PC-3 (cell line): ENCODE measurements around the gene PPP1R3E.
"Not testable (repeated sequence)": the region's sequence is repeated elsewhere in the genome, so short reads cannot be mapped to it uniquely, and the experiment has no call there.

Source experiments
- EZH2 ChIP-seq: fragments of 300-600 bp; sonication (generic); IDR thresholded peaks from one replicate; pipeline ENCODE4 v1.6.1; 2017; ENCODE audit warnings: antibody characterized with exemption, mild to moderate bottlenecking, low read length; ENCODE audit not compliant: unreplicated experiment
- EZH2phosphoT487 ChIP-seq: fragments of 300-600 bp; sonication (generic); IDR thresholded peaks from 2 replicates; pipeline ENCODE4 v1.6.1; 2018; ENCODE audit warnings: mild to moderate bottlenecking, antibody characterized with exemption, low read length, borderline replicate concordance
- TF ChIP-seq, protein P1 (sequence below): fragments of 300-600 bp; sonication (generic); conservative IDR thresholded peaks from 2 replicates; pipeline ENCODE4 v1.5.1; 2017; ENCODE audit warnings: antibody characterized with exemption, low read depth, mild to moderate bottlenecking, low read length

DNA sequence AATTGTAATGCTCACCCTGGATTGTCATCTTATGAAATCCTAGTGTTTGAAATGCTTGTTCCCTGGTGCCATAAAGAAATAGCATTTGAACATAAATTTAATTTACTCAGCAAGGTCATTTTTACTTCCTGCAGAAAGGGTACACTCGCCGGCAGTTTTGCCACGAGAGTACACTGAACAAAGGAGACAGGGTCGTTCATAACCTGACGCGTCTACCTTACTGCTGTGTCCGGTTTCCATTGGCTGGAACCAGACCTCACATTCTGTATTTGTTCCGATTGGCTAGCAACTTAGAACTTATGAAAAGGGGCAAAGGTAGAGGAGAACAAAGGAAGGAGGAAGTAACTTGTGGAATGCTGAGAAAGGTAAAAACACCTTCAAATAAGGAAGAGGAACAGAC is 41.8 kb downstream of the PPP1R3E start:
- TF ChIP-seq, protein P1, sequence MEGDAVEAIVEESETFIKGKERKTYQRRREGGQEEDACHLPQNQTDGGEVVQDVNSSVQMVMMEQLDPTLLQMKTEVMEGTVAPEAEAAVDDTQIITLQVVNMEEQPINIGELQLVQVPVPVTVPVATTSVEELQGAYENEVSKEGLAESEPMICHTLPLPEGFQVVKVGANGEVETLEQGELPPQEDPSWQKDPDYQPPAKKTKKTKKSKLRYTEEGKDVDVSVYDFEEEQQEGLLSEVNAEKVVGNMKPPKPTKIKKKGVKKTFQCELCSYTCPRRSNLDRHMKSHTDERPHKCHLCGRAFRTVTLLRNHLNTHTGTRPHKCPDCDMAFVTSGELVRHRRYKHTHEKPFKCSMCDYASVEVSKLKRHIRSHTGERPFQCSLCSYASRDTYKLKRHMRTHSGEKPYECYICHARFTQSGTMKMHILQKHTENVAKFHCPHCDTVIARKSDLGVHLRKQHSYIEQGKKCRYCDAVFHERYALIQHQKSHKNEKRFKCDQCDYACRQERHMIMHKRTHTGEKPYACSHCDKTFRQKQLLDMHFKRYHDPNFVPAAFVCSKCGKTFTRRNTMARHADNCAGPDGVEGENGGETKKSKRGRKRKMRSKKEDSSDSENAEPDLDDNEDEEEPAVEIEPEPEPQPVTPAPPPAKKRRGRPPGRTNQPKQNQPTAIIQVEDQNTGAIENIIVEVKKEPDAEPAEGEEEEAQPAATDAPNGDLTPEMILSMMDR, result not testable (repeated sequence)
- not testable (repeated sequence) for TF ChIP-seq EZH2phosphoT487, EZH2
